ENCODE results near the gene MND1.

- TF ChIP-seq CTCF (IDR thresholded peaks at IDR 0.05) (no peak), POLR2A (IDR thresholded peaks at IDR 0.05) (no peak)
These were observed 104.8 kb downstream of the MND1 start for GRCh38 chr4:153449338-153449737.

Measured in heart left ventricle (tissue), 13 donors.